Endodermal cell (in vitro differentiated cells): Measurements from ENCODE around the gene TSC22D2. TPM values are rescaled to one million over a fixed set of nuclear protein-coding genes. Genes with fewer than 3 reads are reported as not detected.

Experiments used
- DNase-seq: peaks from one replicate; pipeline ENCODE4 v3.0.0-alpha.2; 2017
- H3K27ac ChIP-seq: 2 replicates; pipeline ENCODE4 v1.5.1; 2013; ENCODE audit warnings: mild to moderate bottlenecking, low read depth, low read length, moderate library complexity
- H3K27me3 ChIP-seq: 2 replicates; pipeline ENCODE4 v1.6.1; 2013; ENCODE audit warnings: mild to moderate bottlenecking, low read length, moderate library complexity; ENCODE audit not compliant: insufficient read depth, control insufficient read depth, poor library complexity, severe bottlenecking
- H3K36me3 ChIP-seq: 2 replicates; pipeline ENCODE4 v1.7.0; 2013; ENCODE audit warnings: mild to moderate bottlenecking, low read length, moderate library complexity; ENCODE audit not compliant: control insufficient read depth, insufficient read depth
- H3K4me1 ChIP-seq: one replicate; pipeline ENCODE4 v1.7.0; 2013; ENCODE audit warnings: low read length; ENCODE audit not compliant: control insufficient read depth, insufficient read depth
- H3K4me3 ChIP-seq: 2 replicates; pipeline ENCODE4 v1.5.1; 2013; ENCODE audit warnings: mild to moderate bottlenecking, low read length, moderate library complexity
- H3K9ac ChIP-seq: 2 replicates; pipeline ENCODE4 v1.6.1; 2013; ENCODE audit warnings: mild to moderate bottlenecking, low read length, moderate library complexity; ENCODE audit not compliant: poor library complexity, severe bottlenecking; ENCODE audit errors: extremely low read depth
- H3K9me3 ChIP-seq: 2 replicates; pipeline ENCODE4 v1.6.1; 2013; ENCODE audit warnings: mild to moderate bottlenecking, low read length, moderate library complexity; ENCODE audit not compliant: control insufficient read depth
- H3K27ac Mint-ChIP-seq: 2 replicates; pipeline ENCODE4 v1.8.0; 2020; ENCODE audit warnings: mixed read lengths
- H3K27me3 Mint-ChIP-seq: 2 replicates; pipeline ENCODE4 v1.8.0; 2021; ENCODE audit warnings: mild to moderate bottlenecking, mixed read lengths; ENCODE audit not compliant: insufficient read depth
- H3K36me3 Mint-ChIP-seq: 2 replicates; pipeline ENCODE4 v1.8.0; 2020; ENCODE audit warnings: low read depth, mixed read lengths
- H3K4me1 Mint-ChIP-seq: 2 replicates; pipeline ENCODE4 v1.8.0; 2020; ENCODE audit warnings: mixed read lengths
- H3K4me3 Mint-ChIP-seq: 2 replicates; pipeline ENCODE4 v1.8.0; 2020; ENCODE audit warnings: mild to moderate bottlenecking, moderate library complexity, mixed read lengths
- H3K9me3 Mint-ChIP-seq: 2 replicates; pipeline ENCODE4 v1.8.0; 2020; ENCODE audit warnings: mild to moderate bottlenecking, mixed read lengths
- CTCF ChIP-seq: fragments of 200-600 bp; sonication (generic); conservative IDR thresholded peaks from 2 replicates; pipeline ENCODE4 v1.5.0; 2021; ENCODE audit warnings: antibody characterized with exemption, mild to moderate bottlenecking
- WGBS, 2 experiments: methylation state at CpG; one replicate each; pipeline versions ENCODE4 v1.1.5 to v1.1.7; 2013; ENCODE audit warnings: missing lambda C conversion rate in 2 of 2, mixed read lengths in 1 of 2; ENCODE audit not compliant: insufficient coverage in 1 of 2, insufficient read length in 1 of 2; 5-methylcytosine and 5-hydroxymethylcytosine counted together
- total RNA-seq, 2 donors: library from RNA; stranded (reverse); fragmentation: NEBNext Ultra II Directional in 1 of 2; extraction: Animal tissue kit (Norgen Biotek cat#: 25700) in 1 of 2; gene quantifications; 2 replicates in 1 of 2; 3 replicates in 1 of 2; pipeline ENCODE4 v1.2.1, GENCODE V29; 2021

TSC22D2 gene
- total RNA-seq, 2 donors from 2014 or later, result 25.6 to 29.1 TPM

- no peaks in the 10 kb centered on the region for H3K27me3 ChIP-seq
- peaks cover 5% of the 10 kb centered on the region for H3K36me3 Mint-ChIP-seq
- H3K9me3 ChIP-seq, result no peaks in the 10 kb centered on the region
- H3K4me3 Mint-ChIP-seq, result peak overlapping the region; percentile 93
- no peaks in the 10 kb centered on the region for H3K36me3 ChIP-seq
- 2 to 10% methylated on average over 6 to 13 of the region's 13 CpGs for WGBS, 2 experiments
- H3K27ac Mint-ChIP-seq, result peak overlapping the region; percentile 97
- no peaks in the 10 kb centered on the region for H3K27me3 Mint-ChIP-seq
- TF ChIP-seq CTCF, result no peak
- H3K9me3 Mint-ChIP-seq, result no peaks in the 10 kb centered on the region
- peak overlapping the region; percentile 87 for H3K27ac ChIP-seq
- peak overlapping the region; percentile 71 for H3K9ac ChIP-seq
- H3K4me1 Mint-ChIP-seq, result peaks cover 26% of the 10 kb centered on the region
- peak overlapping the region; percentile 88 for H3K4me3 ChIP-seq
- no peaks in the 10 kb centered on the region for H3K4me1 ChIP-seq
- no peak for DNase-seq
Observed at GRCh38 chr3:150407808-150408220, 284 bp upstream of the TSC22D2 start.

- no peak for DNase-seq
- H3K27ac ChIP-seq, result peak overlapping the region; percentile 97
- no peaks in the 10 kb centered on the region for H3K27me3 ChIP-seq
- 0% methylated on average over 14 to 30 of the region's 30 CpGs for WGBS, 2 experiments
- H3K9me3 Mint-ChIP-seq, result no peaks in the 10 kb centered on the region
- no peak for TF ChIP-seq CTCF
- peak overlapping the region; percentile 76 for H3K9ac ChIP-seq
- no peaks in the 10 kb centered on the region for H3K9me3 ChIP-seq
- H3K27me3 Mint-ChIP-seq, result no peaks in the 10 kb centered on the region
- H3K36me3 Mint-ChIP-seq, result peaks cover 5% of the 10 kb centered on the region
- peak overlapping the region; percentile 93 for H3K4me3 Mint-ChIP-seq
- H3K27ac Mint-ChIP-seq, result peak overlapping the region; percentile 92
- H3K4me3 ChIP-seq, result peak overlapping the region; percentile 99
- peaks cover 9% of the 10 kb centered on the region for H3K36me3 ChIP-seq
- no peaks in the 10 kb centered on the region for H3K4me1 ChIP-seq
- H3K4me1 Mint-ChIP-seq, result peaks cover 35% of the 10 kb centered on the region
Observed at GRCh38 chr3:150409125-150409511, 1.0 kb downstream of the TSC22D2 start.

GRCh38 chr3:150409512-150410310, 1.6 kb downstream of the TSC22D2 start:
- WGBS, 2 experiments, result 0 to 1% methylated on average over 33 to 72 of the region's 72 CpGs
- Histone ChIP-seq H3K36me3 (peaks cover 10% of the 10 kb centered on the region), H3K9me3 (no peaks in the 10 kb centered on the region), H3K4me1 (no peaks in the 10 kb centered on the region), H3K9ac (peak overlapping the region; percentile 76), H3K27me3 (no peaks in the 10 kb centered on the region), H3K27ac (peak overlapping the region; percentile 97), H3K4me3 (peak overlapping the region; percentile 99)
- Mint-ChIP-seq H3K9me3 (no peaks in the 10 kb centered on the region), H3K4me3 (peak overlapping the region; percentile 93), H3K4me1 (peaks cover 38% of the 10 kb centered on the region), H3K36me3 (peaks cover 7% of the 10 kb centered on the region), H3K27me3 (no peaks in the 10 kb centered on the region), H3K27ac (peak overlapping the region; percentile 92)
- DNase-seq, result peak; percentile 91
- peak; percentile 71 for TF ChIP-seq CTCF
